ENCODE data around the gene CRYGS.

Gene CRYGS

GRCh38 chr3:186564586-186564985 lies 20.4 kb upstream of the CRYGS start:
- in situ Hi-C loops (cut with MboI; ENCODE audit: low sequenced_read_pairs): no loop called here

- in situ Hi-C loops (cut with MboI; ENCODE audit: low sequenced_read_pairs): no loop called here
These were observed 8.3 kb upstream of the CRYGS start for GRCh38 chr3:186552408-186553031.

- in situ Hi-C loops (cut with MboI; ENCODE audit: low sequenced_read_pairs): no loop called here
These were observed 7.2 kb upstream of the CRYGS start for GRCh38 chr3:186551387-186551786.

- in situ Hi-C loops (cut with MboI; ENCODE audit: low sequenced_read_pairs): loop anchor here (10.0 kb wide), 1 partner anchor 565 kb away; no protein-coding TSS in a partner anchor
These were observed 5.3 kb upstream of the CRYGS start for GRCh38 chr3:186549497-186549896.

- in situ Hi-C loops (cut with MboI; ENCODE audit: low sequenced_read_pairs): loop anchor here (10.0 kb wide), 1 partner anchor 556 kb away; no protein-coding TSS in a partner anchor
These were observed 3.3 kb downstream of the CRYGS start for GRCh38 chr3:186540835-186541226.

GRCh38 chr3:186540221-186540834 lies 3.9 kb downstream of the CRYGS start:
- in situ Hi-C loops (cut with MboI; ENCODE audit: low sequenced_read_pairs): loop anchor here (10.0 kb wide), 1 partner anchor 556 kb away; no protein-coding TSS in a partner anchor

GRCh38 chr3:186538779-186539178 lies 5.4 kb downstream of the CRYGS start:
- in situ Hi-C loops (cut with MboI; ENCODE audit: low sequenced_read_pairs): loop anchor here (10.0 kb wide), 1 partner anchor 284 kb away; no protein-coding TSS in a partner anchor

GRCh38 chr3:186536883-186537844 lies 7.0 kb downstream of the CRYGS start:
- in situ Hi-C loops (cut with MboI; ENCODE audit: low sequenced_read_pairs): loop anchor here (10.0 kb wide), 1 partner anchor 282 kb away; no protein-coding TSS in a partner anchor

- in situ Hi-C loops (cut with MboI; ENCODE audit: low sequenced_read_pairs): loop anchor here (10.0 kb wide), 1 partner anchor 279 kb away; no protein-coding TSS in a partner anchor
These were observed 10.0 kb downstream of the CRYGS start for GRCh38 chr3:186534113-186534669.

GRCh38 chr3:186532598-186533072 lies 11.5 kb downstream of the CRYGS start:
- in situ Hi-C loops (cut with MboI; ENCODE audit: low sequenced_read_pairs): loop anchor here (10.0 kb wide), 1 partner anchor 278 kb away; no protein-coding TSS in a partner anchor

- in situ Hi-C loops (cut with MboI; ENCODE audit: low sequenced_read_pairs): loop anchor here (10.0 kb wide), 1 partner anchor 277 kb away; no protein-coding TSS in a partner anchor
These were observed 12.5 kb downstream of the CRYGS start for GRCh38 chr3:186531694-186532093.

- in situ Hi-C loops (cut with MboI; ENCODE audit: low sequenced_read_pairs): loop anchor here (10.0 kb wide), 1 partner anchor 276 kb away; no protein-coding TSS in a partner anchor
These were observed 13.8 kb downstream of the CRYGS start for GRCh38 chr3:186530415-186530814.

GRCh38 chr3:186529201-186529999 lies 14.8 kb downstream of the CRYGS start:
- in situ Hi-C loops (cut with MboI; ENCODE audit: low sequenced_read_pairs): no loop called here

- in situ Hi-C loops (cut with MboI; ENCODE audit: low sequenced_read_pairs): no loop called here
These were observed 17.9 kb downstream of the CRYGS start for GRCh38 chr3:186526256-186526606.

GRCh38 chr3:186525369-186526255 lies 18.6 kb downstream of the CRYGS start:
- in situ Hi-C loops (cut with MboI; ENCODE audit: low sequenced_read_pairs): no loop called here

- in situ Hi-C loops (cut with MboI; ENCODE audit: low sequenced_read_pairs): no loop called here
These were observed 19.6 kb downstream of the CRYGS start for GRCh38 chr3:186524616-186525015.

GRCh38 chr3:186523434-186523833 lies 20.7 kb downstream of the CRYGS start:
- in situ Hi-C loops (cut with MboI; ENCODE audit: low sequenced_read_pairs): no loop called here

GRCh38 chr3:186523022-186523421 lies 21.2 kb downstream of the CRYGS start:
- in situ Hi-C loops (cut with MboI; ENCODE audit: low sequenced_read_pairs): no loop called here
